K562 (cell line): ENCODE results near the gene RTN4. TPM values are rescaled to one million over a fixed set of nuclear protein-coding genes. Genes with fewer than 3 reads are reported as not detected.

Experiments used
- BHLHE40 ChIP-seq: IDR thresholded peaks from 2 replicates; pipeline ENCODE4 v1.6.1; 2011; ENCODE audit warnings: low read length, improper control_type of control experiment
- CBX3 ChIP-seq, 2 experiments: IDR thresholded peaks; 1 replicate in 1 of 2; 2 replicates in 1 of 2; pipeline ENCODE4 v1.6.1; 2012; ENCODE audit warnings: inconsistent platforms in 2 of 2, low read length in 2 of 2, borderline replicate concordance in 1 of 2, control low read depth in 1 of 2
- COPS2 ChIP-seq: fragments of 450-650 bp; conservative IDR thresholded peaks from 2 replicates; pipeline ENCODE4 v1.6.1; 2016; ENCODE audit warnings: mild to moderate bottlenecking, moderate library complexity
- CXXC5 ChIP-seq: fragments of 250-450 bp; sonication (Bioruptor Pico); IDR thresholded peaks from 2 replicates; pipeline ENCODE4 v1.8.0; 2022; ENCODE audit warnings: inconsistent platforms, mild to moderate bottlenecking, moderate library complexity
- HDAC1 ChIP-seq, 2 experiments: fragments of 450-650 bp; IDR thresholded peaks; 2 replicates each; pipeline ENCODE4 v1.6.1; 2016 to 2017; ENCODE audit warnings: inconsistent platforms in 1 of 2, mild to moderate bottlenecking in 1 of 2, moderate library complexity in 1 of 2
- HDAC8 ChIP-seq: fragments of 450-650 bp; IDR thresholded peaks from 2 replicates; pipeline ENCODE4 v1.6.1; 2016; ENCODE audit warnings: mild to moderate bottlenecking, missing genetic modification characterization, moderate library complexity, missing compliant biosample characterization
- HNRNPL ChIP-seq: fragments of 200-400 bp; formaldehyde crosslinking; IDR thresholded peaks from 2 replicates; pipeline ENCODE4 v1.6.1; 2017; ENCODE audit warnings: low read depth, mild to moderate bottlenecking, low read length
- JUND ChIP-seq, 2 experiments: IDR thresholded peaks; 2 replicates in 1 of 2; 3 replicates in 1 of 2; pipeline ENCODE4 v1.6.1; 2011; ENCODE audit warnings: borderline replicate concordance in 2 of 2, low read depth in 2 of 2, low read length in 2 of 2, improper control_type of control experiment in 1 of 2, missing biosample characterization in 1 of 2, missing genetic modification characterization in 1 of 2, missing genetic modification reagents in 1 of 2
- MAFG ChIP-seq: fragments of 450-650 bp; conservative IDR thresholded peaks from 2 replicates; pipeline ENCODE4 v1.6.1; 2016; ENCODE audit warnings: missing genetic modification characterization, missing compliant biosample characterization
- NFE2L1 ChIP-seq: fragments of 450-650 bp; IDR thresholded peaks from 2 replicates; pipeline ENCODE4 v1.6.1; 2016; ENCODE audit warnings: missing genetic modification characterization, low read depth, mild to moderate bottlenecking, missing compliant biosample characterization, moderate library complexity, borderline replicate concordance
- PML ChIP-seq: IDR thresholded peaks from 2 replicates; pipeline ENCODE4 v1.6.1; 2012; ENCODE audit warnings: low read length, inconsistent platforms
- PREB ChIP-seq: sonication (generic); formaldehyde crosslinking; IDR thresholded peaks from 2 replicates; pipeline ENCODE4 v1.8.1; 2023; ENCODE audit warnings: mild to moderate bottlenecking, missing genetic modification reagents
- SP2 ChIP-seq: IDR thresholded peaks from 2 replicates; pipeline ENCODE4 v1.6.1; 2011; ENCODE audit warnings: mild to moderate bottlenecking, low read depth, low read length, moderate library complexity; ENCODE audit not compliant: poor library complexity, severe bottlenecking; ENCODE audit errors: extremely low read depth
- SPI1 ChIP-seq: IDR thresholded peaks from 2 replicates; pipeline ENCODE4 v1.6.1; 2011; ENCODE audit warnings: low read depth, low read length, control low read depth, borderline replicate concordance
- ZKSCAN8 ChIP-seq: fragments of 200-800 bp; sonication (Bioruptor generic); IDR thresholded peaks from 2 replicates; pipeline ENCODE4 v1.6.1; 2016; ENCODE audit warnings: missing genetic modification characterization, missing compliant biosample characterization
- ZNF121 ChIP-seq: sonication (generic); formaldehyde crosslinking; conservative IDR thresholded peaks from 2 replicates; pipeline ENCODE4 v1.8.0; 2022; ENCODE audit warnings: missing genetic modification reagents
- ZNF184 ChIP-seq: sonication (generic); formaldehyde crosslinking; IDR thresholded peaks from 2 replicates; pipeline ENCODE4 v1.5.0; 2020; ENCODE audit warnings: missing genetic modification reagents
- ZNF583 ChIP-seq: fragments of 250-450 bp; sonication (Bioruptor Pico); IDR thresholded peaks from 2 replicates; pipeline ENCODE4 v1.4.0; 2020
- ZZZ3 ChIP-seq: fragments of 450-650 bp; IDR thresholded peaks from 2 replicates; pipeline ENCODE4 v1.6.1; 2016; ENCODE audit warnings: antibody characterized with exemption, mild to moderate bottlenecking, moderate library complexity
- polyA plus RNA-seq, 8 experiments: library from polyadenylated mRNA; depleted of rRNA in 4 of 8; stranded (reverse) in 5 of 8; unstranded in 3 of 8; fragments of >200 nt; fragmentation: Nextera tagmentation in 2 of 8; fragmentation: Illumina TruSeq in 1 of 8; extraction: Ambion mirVana in 2 of 8; extraction: Trizol in 1 of 8; gene quantifications; 2 replicates each; pipeline versions ENCODE4 v1.2.1 to v1.2.3, GENCODE V29; 2011 to 2014; ENCODE audit warnings: inconsistent platforms in 1 of 8, missing spikeins in 1 of 8
- total RNA-seq, 7 experiments: library from RNA; depleted of rRNA in 6 of 7; stranded (reverse); fragments of >200 nt in 6 of 7; fragmentation: Illumina TruSeq in 2 of 7; extraction: Trizol in 2 of 7; gene quantifications; 2 replicates each; pipeline versions ENCODE4 v1.2.1 to v1.2.3, GENCODE V29; 2011 to 2021; ENCODE audit warnings: low replicate concordance in 1 of 7
- TF ChIP-seq, protein P1 (sequence below), 2 experiments: IDR thresholded peaks; 2 replicates each; pipeline ENCODE4 v1.6.1; 2012; ENCODE audit warnings: improper control_type of control experiment in 2 of 2, low read depth in 2 of 2, low read length in 2 of 2, borderline replicate concordance in 1 of 2
- TF ChIP-seq, protein P2 (sequence below): fragments of 200-800 bp; sonication (Bioruptor generic); IDR thresholded peaks from 2 replicates; pipeline ENCODE4 v1.6.1; 2017; ENCODE audit warnings: missing genetic modification characterization, missing compliant biosample characterization
- TF ChIP-seq, protein P3 (sequence below): fragments of 450-650 bp; IDR thresholded peaks from 2 replicates; pipeline ENCODE4 v1.7.0; 2016; ENCODE audit warnings: borderline replicate concordance

RTN4 gene
- total and polyA plus RNA-seq, 9 of the 15 experiments (the other 6 are each of a cell fraction or from before 2014, with no cell fraction given): 73.0 to 248 (median 116) TPM

DNA sequence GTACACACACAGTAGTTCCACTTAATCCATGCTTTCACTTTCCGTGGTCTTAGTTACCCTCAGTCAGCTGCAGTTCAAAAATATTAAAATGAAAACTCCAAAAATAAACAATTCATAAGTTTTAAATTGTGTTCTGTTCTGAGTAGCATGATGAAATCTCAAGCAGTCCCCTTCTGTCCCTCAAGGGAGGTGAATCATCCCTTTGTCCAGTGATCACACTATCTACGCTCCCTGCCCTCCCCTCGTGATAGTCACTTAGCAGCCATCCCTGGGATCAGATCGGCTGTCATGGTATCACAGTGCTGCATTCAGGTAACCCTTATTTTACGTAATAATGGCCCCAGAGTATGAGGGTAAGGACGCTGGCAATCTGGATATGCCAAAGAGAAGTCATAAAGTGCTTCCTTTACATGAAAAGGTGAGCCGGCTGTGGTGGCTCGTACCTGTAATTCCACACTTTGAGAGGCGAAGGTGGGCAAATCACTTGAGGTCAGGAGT lies 5.8 kb upstream of the RTN4 start (continued):
- TF ChIP-seq, protein P1, sequence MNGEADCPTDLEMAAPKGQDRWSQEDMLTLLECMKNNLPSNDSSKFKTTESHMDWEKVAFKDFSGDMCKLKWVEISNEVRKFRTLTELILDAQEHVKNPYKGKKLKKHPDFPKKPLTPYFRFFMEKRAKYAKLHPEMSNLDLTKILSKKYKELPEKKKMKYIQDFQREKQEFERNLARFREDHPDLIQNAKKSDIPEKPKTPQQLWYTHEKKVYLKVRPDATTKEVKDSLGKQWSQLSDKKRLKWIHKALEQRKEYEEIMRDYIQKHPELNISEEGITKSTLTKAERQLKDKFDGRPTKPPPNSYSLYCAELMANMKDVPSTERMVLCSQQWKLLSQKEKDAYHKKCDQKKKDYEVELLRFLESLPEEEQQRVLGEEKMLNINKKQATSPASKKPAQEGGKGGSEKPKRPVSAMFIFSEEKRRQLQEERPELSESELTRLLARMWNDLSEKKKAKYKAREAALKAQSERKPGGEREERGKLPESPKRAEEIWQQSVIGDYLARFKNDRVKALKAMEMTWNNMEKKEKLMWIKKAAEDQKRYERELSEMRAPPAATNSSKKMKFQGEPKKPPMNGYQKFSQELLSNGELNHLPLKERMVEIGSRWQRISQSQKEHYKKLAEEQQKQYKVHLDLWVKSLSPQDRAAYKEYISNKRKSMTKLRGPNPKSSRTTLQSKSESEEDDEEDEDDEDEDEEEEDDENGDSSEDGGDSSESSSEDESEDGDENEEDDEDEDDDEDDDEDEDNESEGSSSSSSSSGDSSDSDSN (IDR thresholded peaks at IDR 0.05; ENCODE audit: borderline replicate concordance in 1 of 2, low read depth in 2 of 2, low read length in 2 of 2): no peak
- no peak for TF ChIP-seq ZKSCAN8
- TF ChIP-seq SPI1: no peak
- TF ChIP-seq ZNF121: no peak
- TF ChIP-seq NFE2L1 (tag): no peak
- no peak for TF ChIP-seq SP2
- no peak for TF ChIP-seq ZZZ3
- no peak for TF ChIP-seq ZNF184 (CRISPR knock-in tag)
- TF ChIP-seq HDAC1 (IDR thresholded peaks at IDR 0.05): no peak
- no peak for TF ChIP-seq ZNF583 (CRISPR knock-in tag)
- TF ChIP-seq BHLHE40: peak; percentile 44; the same call in 1 of the 2 replicates
- TF ChIP-seq CXXC5 (CRISPR knock-in tag): peak; percentile 84
- TF ChIP-seq, protein P2, sequence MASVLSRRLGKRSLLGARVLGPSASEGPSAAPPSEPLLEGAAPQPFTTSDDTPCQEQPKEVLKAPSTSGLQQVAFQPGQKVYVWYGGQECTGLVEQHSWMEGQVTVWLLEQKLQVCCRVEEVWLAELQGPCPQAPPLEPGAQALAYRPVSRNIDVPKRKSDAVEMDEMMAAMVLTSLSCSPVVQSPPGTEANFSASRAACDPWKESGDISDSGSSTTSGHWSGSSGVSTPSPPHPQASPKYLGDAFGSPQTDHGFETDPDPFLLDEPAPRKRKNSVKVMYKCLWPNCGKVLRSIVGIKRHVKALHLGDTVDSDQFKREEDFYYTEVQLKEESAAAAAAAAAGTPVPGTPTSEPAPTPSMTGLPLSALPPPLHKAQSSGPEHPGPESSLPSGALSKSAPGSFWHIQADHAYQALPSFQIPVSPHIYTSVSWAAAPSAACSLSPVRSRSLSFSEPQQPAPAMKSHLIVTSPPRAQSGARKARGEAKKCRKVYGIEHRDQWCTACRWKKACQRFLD (CRISPR knock-in tag): peak; percentile 71; the same call in 1 of the 2 replicates
- no peak for TF ChIP-seq PML
- no peak for TF ChIP-seq CBX3 (IDR thresholded peaks at IDR 0.05; ENCODE audit: borderline replicate concordance in 1 of 2, low read length in 2 of 2)
- TF ChIP-seq, protein P3, sequence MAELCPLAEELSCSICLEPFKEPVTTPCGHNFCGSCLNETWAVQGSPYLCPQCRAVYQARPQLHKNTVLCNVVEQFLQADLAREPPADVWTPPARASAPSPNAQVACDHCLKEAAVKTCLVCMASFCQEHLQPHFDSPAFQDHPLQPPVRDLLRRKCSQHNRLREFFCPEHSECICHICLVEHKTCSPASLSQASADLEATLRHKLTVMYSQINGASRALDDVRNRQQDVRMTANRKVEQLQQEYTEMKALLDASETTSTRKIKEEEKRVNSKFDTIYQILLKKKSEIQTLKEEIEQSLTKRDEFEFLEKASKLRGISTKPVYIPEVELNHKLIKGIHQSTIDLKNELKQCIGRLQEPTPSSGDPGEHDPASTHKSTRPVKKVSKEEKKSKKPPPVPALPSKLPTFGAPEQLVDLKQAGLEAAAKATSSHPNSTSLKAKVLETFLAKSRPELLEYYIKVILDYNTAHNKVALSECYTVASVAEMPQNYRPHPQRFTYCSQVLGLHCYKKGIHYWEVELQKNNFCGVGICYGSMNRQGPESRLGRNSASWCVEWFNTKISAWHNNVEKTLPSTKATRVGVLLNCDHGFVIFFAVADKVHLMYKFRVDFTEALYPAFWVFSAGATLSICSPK: no peak
- TF ChIP-seq MAFG (tag): no peak
- TF ChIP-seq HDAC8: peak; percentile 75; the same call in 1 of the 2 replicates
- no peak for TF ChIP-seq COPS2
- no peak for TF ChIP-seq HNRNPL
- no peak for TF ChIP-seq PREB (CRISPR knock-in tag)
- TF ChIP-seq JUND (IDR thresholded peaks at IDR 0.05; ENCODE audit: borderline replicate concordance, low read depth, low read length): peak; percentile 98
- peak; percentile 95; the same call in 2 of the 3 replicates for TF ChIP-seq JUND (tag; IDR thresholded peaks at IDR 0.05; ENCODE audit: borderline replicate concordance, low read depth, low read length)
